Measurements from ENCODE around the gene SMARCAL1.
A peak's percentile ranks its signal among the peaks of the same experiment; 100 is the strongest.

SMARCAL1 gene

DNA sequence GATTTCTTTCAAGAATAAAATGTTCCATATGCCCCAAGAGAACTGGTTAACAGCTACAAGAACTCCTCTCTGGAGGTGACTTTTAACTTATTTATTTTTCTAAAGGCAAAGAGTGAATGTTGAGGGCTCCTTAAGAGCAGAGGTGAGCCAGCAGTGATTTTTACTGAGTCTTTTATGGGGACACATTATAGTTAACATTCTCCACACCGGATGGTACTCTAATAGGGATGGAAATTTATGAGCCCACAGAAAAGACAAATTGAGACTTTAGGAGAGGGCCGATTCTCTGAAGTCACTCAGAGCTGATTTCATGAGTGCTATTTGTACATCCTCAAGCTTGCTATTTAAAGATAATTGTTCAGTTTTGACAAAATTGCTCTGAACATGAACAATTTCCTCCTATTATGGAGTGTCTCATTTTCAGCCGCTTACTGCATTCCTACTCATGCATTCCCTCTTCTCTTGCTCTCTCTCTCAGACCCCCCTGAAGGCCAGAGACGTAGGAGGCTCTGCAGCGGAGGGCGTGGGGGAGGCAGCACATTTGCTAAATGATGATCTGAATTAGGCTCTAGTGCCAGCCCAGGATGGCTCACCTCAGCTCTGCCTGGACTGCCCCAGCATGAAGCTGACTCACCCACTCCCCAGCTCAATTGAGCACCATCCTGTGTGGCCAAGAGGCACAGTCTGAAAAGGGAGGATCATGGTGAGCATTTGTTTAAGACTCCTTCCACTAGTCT is 80.5 kb downstream of the SMARCAL1 start (continued):
- TF ChIP-seq ZNF24 (tag by site-specific recombination; IDR thresholded peaks at IDR 0.05) (no peak), ZNF514 (tag by site-specific recombination; IDR thresholded peaks at IDR 0.05) (no peak), ZNF610 (tag by site-specific recombination; IDR thresholded peaks at IDR 0.05; ENCODE audit: borderline replicate concordance) (no peak), ZNF341 (tag by site-specific recombination; IDR thresholded peaks at IDR 0.05; ENCODE audit: low read depth) (no peak), ZNF184 (tag by site-specific recombination; IDR thresholded peaks at IDR 0.05) (no peak), ZNF664 (tag by site-specific recombination; IDR thresholded peaks at IDR 0.05) (no peak), WT1 (tag by site-specific recombination; IDR thresholded peaks at IDR 0.05) (peak; percentile 70), ZFP3 (tag by site-specific recombination; IDR thresholded peaks at IDR 0.05; ENCODE audit: low read depth) (no peak), PRDM1 (tag by site-specific recombination; IDR thresholded peaks at IDR 0.05) (no peak), ZNF366 (tag by site-specific recombination; conservative IDR thresholded peaks at IDR 0.05) (0 out of 2 replicates have a peak, but pooled peaks have one; percentile 20), ZBTB48 (tag by site-specific recombination; IDR thresholded peaks at IDR 0.05) (no peak), ZBTB21 (tag by site-specific recombination; IDR thresholded peaks at IDR 0.05) (no peak), GLIS1 (tag by site-specific recombination; IDR thresholded peaks at IDR 0.05) (peak; percentile 86), ZNF521 (tag by site-specific recombination; IDR thresholded peaks at IDR 0.05) (no peak)
- TF ChIP-seq, protein P1, sequence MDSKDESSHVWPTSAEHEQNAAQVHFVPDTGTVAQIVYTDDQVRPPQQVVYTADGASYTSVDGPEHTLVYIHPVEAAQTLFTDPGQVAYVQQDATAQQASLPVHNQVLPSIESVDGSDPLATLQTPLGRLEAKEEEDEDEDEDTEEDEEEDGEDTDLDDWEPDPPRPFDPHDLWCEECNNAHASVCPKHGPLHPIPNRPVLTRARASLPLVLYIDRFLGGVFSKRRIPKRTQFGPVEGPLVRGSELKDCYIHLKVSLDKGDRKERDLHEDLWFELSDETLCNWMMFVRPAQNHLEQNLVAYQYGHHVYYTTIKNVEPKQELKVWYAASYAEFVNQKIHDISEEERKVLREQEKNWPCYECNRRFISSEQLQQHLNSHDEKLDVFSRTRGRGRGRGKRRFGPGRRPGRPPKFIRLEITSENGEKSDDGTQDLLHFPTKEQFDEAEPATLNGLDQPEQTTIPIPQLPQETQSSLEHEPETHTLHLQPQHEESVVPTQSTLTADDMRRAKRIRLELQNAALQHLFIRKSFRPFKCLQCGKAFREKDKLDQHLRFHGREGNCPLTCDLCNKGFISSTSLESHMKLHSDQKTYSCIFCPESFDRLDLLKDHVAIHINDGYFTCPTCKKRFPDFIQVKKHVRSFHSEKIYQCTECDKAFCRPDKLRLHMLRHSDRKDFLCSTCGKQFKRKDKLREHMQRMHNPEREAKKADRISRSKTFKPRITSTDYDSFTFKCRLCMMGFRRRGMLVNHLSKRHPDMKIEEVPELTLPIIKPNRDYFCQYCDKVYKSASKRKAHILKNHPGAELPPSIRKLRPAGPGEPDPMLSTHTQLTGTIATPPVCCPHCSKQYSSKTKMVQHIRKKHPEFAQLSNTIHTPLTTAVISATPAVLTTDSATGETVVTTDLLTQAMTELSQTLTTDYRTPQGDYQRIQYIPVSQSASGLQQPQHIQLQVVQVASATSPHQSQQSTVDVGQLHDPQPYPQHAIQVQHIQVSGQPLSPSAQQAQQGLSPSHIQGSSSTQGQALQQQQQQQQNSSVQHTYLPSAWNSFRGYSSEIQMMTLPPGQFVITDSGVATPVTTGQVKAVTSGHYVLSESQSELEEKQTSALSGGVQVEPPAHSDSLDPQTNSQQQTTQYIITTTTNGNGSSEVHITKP (tag by site-specific recombination; IDR thresholded peaks at IDR 0.05): peak; percentile 67
- TF ChIP-seq, protein P2, sequence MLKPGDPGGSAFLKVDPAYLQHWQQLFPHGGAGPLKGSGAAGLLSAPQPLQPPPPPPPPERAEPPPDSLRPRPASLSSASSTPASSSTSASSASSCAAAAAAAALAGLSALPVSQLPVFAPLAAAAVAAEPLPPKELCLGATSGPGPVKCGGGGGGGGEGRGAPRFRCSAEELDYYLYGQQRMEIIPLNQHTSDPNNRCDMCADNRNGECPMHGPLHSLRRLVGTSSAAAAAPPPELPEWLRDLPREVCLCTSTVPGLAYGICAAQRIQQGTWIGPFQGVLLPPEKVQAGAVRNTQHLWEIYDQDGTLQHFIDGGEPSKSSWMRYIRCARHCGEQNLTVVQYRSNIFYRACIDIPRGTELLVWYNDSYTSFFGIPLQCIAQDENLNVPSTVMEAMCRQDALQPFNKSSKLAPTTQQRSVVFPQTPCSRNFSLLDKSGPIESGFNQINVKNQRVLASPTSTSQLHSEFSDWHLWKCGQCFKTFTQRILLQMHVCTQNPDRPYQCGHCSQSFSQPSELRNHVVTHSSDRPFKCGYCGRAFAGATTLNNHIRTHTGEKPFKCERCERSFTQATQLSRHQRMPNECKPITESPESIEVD (tag by site-specific recombination; IDR thresholded peaks at IDR 0.05): no peak
- TF ChIP-seq, protein P3, sequence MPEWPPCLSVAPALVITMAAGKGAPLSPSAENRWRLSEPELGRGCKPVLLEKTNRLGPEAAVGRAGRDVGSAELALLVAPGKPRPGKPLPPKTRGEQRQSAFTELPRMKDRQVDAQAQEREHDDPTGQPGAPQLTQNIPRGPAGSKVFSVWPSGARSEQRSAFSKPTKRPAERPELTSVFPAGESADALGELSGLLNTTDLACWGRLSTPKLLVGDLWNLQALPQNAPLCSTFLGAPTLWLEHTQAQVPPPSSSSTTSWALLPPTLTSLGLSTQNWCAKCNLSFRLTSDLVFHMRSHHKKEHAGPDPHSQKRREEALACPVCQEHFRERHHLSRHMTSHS (tag by site-specific recombination; IDR thresholded peaks at IDR 0.05): no peak

DNA sequence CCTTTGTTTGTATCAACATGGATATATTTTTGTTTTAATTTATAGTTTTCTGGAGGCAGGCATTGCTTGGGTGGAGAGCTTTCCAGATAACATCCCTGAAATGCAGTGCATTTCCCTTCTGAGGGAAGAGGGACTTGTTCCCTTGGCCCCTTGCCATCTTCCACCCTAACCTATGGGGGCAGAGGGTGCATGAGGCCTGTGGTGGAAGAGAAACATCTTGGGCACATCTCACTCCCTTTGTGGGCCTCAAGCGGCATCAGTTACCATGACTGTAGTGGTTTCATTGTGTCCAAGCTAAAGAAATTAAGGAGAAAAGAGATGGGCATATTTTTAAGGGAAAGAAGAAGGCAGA is 81.0 kb downstream of the SMARCAL1 start:
- Histone ChIP-seq H3K36me3 (ENCODE audit: control insufficient read depth in 2 of 2, insufficient read depth in 1 of 2, low read length in 2 of 2) (no peaks in the 10 kb centered on the region), H3K27ac (ENCODE audit: extremely low read depth, low read depth, low read length) (no peak overlapping the region), H3K9me3 (ENCODE audit: control insufficient read depth, insufficient read depth, low read depth, low read length) (no peaks in the 10 kb centered on the region), H3K4me1 (ENCODE audit: control insufficient read depth, insufficient read depth, low read length) (peaks cover 3% of the 10 kb centered on the region; the same call in 1 of the 2 replicates), H3K4me3 (ENCODE audit: low read depth, low read length) (no peak overlapping the region)
- POLR2A ChIA-PET: interaction anchor here (0.9 to 1.2 kb wide), 2 partner anchors 15 to 81 kb away, joined by 3 read pairs; partner anchors contain the start of gene SMARCAL1
- CTCF ChIA-PET: no interaction called here
- TF ChIP-seq GLIS1 (tag by site-specific recombination; IDR thresholded peaks at IDR 0.05): 0 out of 2 replicates have a peak, but pooled peaks have one; percentile 6
- TF ChIP-seq ZNF548 (tag by site-specific recombination; IDR thresholded peaks at IDR 0.05): no peak

Data from HEK293 (cell line).